NCI-H2227 (cell line): Measurements from ENCODE around the gene PACS1.
"Not testable (repeated sequence)": the region's sequence is repeated elsewhere in the genome, so short reads cannot be mapped to it uniquely, and the experiment has no call there.

Experiments used
- DNase-seq: peaks from one replicate; lab custom pipeline; 2025; ENCODE audit not compliant: unreplicated experiment; lab: John Stamatoyannopoulos, UW

The PACS1 gene

GRCh38 chr11:66247295-66247694 is 177.2 kb downstream of the PACS1 start:
- no peak for DNase-seq

DNA sequence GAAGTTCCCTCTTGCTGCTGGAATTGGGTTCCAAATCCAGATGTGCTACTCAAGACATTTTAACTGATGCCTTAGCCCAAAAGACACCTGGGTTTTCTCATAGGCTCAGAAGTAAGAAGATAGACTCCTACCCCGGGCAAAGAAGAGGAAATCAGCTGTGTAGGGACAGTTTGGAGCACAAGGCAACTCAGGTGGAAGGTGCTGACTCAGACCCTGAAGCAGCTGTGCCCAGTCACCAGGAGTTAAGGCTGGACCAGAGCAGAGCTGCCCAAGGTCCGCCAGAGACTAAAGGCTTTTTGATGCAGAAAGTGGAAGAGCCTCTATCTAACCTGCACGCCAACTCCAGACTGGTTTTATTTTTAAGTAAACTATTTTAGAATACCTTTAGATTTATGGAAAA is 177.7 kb downstream of the PACS1 start:
- no peak for DNase-seq

DNA sequence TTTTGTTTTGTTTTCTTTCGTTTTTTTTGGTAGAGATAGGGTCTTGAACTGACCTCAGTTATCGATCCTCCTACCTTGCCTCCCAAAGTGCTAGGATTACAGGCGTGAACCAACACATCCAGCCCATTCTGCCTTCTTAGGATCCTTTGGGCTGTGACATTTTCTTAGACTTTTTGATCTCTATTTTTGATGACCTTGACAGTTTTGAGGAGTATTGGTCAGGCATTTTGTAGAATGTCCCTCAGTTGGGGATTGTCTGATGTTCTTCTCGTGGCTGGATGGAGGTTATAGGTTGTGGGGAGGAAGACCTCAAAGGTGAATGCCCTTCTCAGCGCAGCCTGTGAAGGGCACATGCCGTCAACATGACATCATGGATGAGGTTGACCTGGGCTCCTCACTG is 178.8 kb downstream of the PACS1 start:
- DNase-seq, result no peak

GRCh38 chr11:66251809-66252208 is 181.7 kb downstream of the PACS1 start:
- DNase-seq, result no peak

GRCh38 chr11:66253081-66253480 is 183.0 kb downstream of the PACS1 start:
- not testable (repeated sequence) for DNase-seq

DNA sequence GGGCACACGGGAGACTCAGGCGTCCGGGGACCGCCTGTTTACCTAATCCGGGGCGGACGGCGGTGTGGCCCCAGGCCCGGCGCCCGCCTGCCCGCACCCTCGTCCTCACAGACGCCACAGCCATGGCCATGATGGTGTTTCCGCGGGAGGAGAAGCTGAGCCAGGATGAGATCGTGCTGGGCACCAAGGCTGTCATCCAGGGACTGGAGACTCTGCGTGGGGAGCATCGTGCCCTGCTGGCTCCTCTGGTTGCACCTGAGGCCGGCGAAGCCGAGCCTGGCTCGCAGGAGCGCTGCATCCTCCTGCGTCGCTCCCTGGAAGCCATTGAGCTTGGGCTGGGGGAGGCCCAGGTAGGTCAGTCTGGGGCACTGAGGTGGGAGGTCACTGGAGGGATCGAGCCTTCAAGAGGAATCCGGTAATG is 188.4 kb downstream of the PACS1 start:
- peak; percentile 59 for DNase-seq

DNA sequence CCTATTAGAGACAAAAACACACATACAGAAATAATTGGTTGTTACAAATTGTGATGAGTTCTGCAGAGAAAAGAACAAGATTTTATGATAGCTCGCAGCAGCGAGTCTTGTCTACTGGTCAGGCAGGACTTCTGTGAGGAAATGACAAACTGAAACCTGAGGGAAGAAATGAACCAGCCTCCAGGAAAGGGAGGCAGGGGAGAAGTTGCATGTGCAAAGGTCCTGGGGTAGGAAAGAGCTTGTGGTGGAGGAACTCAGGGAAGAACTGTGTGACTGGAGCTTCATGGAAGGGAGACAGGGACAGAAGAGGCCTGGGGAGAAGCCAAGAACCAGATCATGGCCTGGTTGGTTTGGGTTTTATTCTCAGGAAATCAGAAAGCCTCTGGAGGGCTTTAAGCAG is 189.2 kb downstream of the PACS1 start:
- no peak for DNase-seq

GRCh38 chr11:66259956-66260355 is 189.9 kb downstream of the PACS1 start:
- no peak for DNase-seq

DNA sequence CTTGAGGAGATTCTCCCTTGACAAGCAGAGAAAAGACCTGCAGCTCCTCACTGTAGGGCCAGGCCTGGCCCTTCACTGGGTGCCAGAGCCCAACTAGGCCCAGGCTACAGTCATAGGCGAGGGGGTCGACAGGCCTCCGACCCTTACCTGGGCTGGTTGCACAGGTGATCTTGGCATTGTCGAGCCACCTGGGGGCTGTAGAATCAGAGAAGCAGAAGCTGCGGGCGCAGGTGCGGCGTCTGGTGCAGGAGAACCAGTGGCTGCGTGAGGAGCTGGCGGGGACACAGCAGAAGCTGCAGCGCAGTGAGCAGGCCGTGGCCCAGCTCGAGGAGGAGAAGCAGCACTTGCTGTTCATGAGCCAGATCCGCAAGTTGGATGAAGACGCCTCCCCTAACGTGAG is 191.5 kb downstream of the PACS1 start:
- DNase-seq, result no peak

- DNase-seq, result no peak
Measured at GRCh38 chr11:66262191-66262590, 192.1 kb downstream of the PACS1 start.

DNA sequence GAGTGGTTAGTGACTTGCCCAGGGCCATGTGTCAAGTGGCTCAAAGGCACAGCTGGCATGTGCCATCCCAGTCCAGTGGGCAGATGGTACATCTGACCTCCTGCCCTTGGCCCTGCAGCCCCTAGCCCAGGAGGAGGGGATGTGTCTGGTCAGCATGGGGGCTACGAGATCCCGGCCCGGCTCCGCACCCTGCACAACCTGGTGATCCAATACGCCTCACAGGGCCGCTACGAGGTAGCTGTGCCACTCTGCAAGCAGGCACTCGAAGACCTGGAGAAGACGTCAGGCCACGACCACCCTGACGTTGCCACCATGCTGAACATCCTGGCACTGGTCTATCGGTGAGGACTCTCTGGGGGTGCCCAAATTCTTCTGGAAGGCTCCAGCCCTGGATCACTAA is 192.6 kb downstream of the PACS1 start:
- no peak for DNase-seq

- DNase-seq, result no peak
Measured at GRCh38 chr11:66263231-66263630, 193.2 kb downstream of the PACS1 start.

DNA sequence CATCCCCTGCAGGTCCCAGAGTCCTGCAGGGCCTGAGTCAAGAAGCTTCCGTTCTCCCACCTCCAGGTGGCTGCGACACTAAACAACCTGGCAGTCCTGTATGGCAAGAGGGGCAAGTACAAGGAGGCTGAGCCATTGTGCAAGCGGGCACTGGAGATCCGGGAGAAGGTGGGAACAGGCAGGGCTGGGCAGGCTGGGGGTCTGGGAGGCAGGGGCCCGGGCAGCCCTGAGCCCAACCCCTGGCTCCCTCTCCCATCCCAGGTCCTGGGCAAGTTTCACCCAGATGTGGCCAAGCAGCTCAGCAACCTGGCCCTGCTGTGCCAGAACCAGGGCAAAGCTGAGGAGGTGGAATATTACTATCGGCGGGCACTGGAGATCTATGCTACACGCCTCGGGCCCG is 193.7 kb downstream of the PACS1 start:
- DNase-seq, result no peak

DNA sequence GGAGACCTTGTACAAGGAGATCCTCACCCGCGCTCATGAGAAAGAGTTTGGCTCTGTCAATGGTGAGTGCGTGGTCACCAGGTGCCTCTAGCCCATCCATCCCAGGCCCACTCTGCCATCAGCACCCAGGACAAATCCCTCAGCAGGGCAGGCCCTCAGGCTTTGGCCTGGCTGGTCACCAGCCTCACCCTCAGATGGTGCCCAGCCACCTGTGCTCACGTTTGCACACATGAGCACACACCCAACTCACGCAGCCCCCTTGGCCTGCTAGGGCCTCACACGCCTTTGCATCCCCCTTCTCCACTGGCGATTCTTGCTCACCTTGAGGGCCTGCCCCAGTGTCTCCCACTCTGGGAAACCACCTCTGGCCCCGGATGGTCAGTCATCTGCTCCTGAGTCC is 194.3 kb downstream of the PACS1 start:
- DNase-seq, result no peak

- DNase-seq, result peak; percentile 25
Measured at GRCh38 chr11:66264914-66265313, 194.8 kb downstream of the PACS1 start.

DNA sequence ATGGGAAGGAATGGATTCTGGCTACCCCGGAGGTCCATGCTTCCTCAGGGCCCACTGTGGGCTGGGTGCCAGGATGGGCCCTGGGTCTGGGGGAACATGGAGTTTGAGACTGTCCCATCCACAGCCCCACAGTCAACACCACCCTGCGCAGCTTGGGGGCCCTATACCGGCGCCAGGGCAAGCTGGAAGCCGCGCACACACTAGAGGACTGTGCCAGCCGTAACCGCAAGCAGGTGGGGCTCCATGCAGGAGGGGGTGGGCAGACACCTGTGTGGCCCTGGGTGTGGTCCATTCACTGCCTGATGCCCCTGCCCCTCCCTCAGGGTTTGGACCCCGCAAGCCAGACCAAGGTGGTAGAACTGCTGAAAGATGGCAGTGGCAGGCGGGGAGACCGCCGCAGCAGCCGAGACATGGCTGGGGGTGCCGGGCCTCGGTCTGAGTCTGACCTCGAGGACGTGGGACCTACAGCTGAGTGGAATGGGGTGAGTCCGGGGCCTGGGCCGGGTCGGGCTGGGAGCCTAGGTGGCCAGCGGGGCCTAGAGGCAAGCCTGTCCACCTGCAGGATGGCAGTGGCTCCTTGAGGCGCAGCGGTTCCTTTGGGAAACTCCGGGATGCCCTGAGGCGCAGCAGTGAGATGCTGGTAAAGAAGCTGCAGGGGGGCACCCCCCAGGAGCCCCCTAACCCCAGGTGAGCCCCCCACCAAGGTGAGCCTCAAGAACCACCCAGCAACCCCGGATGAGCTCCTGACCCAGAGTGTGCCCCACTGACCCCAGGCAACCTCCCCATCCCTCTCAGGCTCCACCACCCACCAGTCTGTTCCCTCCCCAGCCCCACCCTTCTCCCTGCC is 195.7 kb downstream of the PACS1 start:
- DNase-seq, result no peak

DNA sequence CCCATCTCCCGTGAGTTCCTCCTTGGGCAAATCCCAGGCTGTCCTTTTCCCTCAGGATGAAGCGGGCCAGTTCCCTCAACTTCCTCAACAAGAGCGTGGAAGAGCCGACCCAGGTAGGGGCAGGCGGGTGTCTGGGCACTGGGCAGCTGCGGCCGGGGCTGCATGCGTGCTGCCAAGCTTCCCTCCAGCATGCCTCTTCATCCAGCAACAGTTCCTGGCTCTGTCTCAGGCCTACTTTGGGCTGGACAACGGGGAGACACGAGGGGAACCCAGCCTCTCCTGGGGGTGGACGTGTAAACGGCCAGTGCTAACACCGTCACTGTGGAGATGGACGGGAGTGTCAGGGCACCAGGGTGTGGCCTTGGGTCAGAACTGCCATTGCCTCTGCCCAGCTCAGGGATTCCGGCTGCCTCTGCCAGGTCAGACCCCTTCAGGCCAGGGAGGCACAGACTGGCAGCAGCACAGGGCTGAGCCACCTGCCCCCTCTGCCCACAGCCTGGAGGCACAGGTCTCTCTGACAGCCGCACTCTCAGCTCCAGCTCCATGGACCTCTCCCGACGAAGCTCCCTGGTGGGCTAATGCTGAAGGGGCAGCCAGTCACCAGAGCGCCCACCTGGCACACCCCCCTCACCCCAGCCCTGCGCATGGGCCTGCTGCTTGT is 196.4 kb downstream of the PACS1 start:
- no peak for DNase-seq

DNA sequence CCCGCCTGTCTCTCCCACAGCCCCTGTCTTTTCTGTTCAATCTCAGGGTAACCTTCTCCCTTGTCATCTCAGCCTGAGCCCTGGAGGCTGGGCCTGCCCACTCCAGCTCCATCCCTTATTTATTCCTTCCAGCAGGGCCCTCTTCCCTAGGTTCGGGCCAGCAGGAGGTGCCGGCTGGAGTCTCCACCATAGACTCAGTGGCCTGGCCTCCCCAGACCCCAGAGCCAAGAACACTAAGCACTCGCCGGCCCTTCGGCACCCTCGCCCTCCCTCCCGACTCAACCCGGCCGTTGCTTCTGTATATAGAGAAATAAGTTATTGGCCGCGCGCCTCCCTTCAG is 196.9 kb downstream of the PACS1 start:
- no peak for DNase-seq

- DNase-seq, result peak; percentile 90
Measured at GRCh38 chr11:66267379-66268243, 197.5 kb downstream of the PACS1 start.

DNA sequence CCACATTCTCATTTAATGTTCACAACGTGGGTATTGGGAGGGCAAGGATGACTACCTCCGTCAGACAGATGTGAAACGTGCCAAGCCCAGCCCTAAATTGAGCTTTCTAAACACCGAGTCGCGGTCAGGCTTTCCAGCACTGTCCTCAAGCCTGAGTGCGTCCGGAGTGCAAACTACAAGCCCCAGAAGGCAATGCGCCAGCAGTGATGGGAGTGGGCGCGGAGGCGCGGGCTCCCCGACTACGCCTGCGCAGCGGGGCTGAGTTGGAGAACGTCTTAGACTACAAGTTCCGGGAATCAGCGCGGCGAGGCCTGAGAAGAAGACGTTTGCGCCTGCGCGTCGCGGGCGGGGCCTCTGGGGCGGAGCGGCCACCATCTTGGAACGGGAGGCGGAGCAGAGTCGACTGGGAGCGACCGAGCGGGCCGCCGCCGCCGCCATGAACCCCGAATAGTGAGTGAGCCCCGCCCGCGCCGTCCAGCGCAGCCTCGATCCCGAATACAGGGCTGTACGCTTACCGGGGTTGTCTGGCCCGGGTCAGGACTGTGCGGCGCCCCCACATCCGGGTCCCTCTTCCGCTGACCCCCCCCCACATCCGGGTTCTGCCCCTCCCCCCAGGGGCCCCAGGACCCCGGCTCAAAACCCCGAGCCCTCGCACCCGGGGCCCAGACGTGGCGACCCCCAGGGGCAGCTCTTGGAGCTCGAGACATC is 198.3 kb downstream of the PACS1 start, which contains the start of gene RAB1B:
Gene RAB1B, plus strand, starts transcription at position 396 of the 708 bp plus-strand sequence. Its CDS starts 41 bp downstream, at position 437.
- DNase-seq, result peak; percentile 100
